PC-3 (cell line): ENCODE results near the gene SSBP2. TPM values are rescaled to one million over a fixed set of nuclear protein-coding genes. Genes with fewer than 3 reads are reported as not detected.

Experiments used
- ATAC-seq: fragments of 200-7000 bp; cut with Tn5 transposase; 2 replicates; pipeline ENCODE4 v1.9.1; 2020; ENCODE audit warnings: mild to moderate bottlenecking, moderate library complexity
- BruUV-seq: library from RNA; stranded (reverse); fragments of 400-500 nt; replicated peaks from 2 replicates; lab custom pipeline; 2021; lab: Mats Ljungman, UMichigan
- CTCF ChIA-PET: fragments of 300-600 bp; sonication (Branson Sonifier 250); formaldehyde crosslinking; loops from one replicate; lab custom pipeline; 2022; ENCODE audit warnings: antibody characterized with exemption; lab: Charles Lee
- POLR2A ChIA-PET: fragments of 300-600 bp; sonication (Branson Sonifier 250); formaldehyde crosslinking; loops from one replicate; lab custom pipeline; 2022; ENCODE audit warnings: antibody characterized with exemption; ENCODE audit not compliant: unreplicated experiment; lab: Charles Lee
- DNase-seq: peaks from one replicate; pipeline ENCODE4 v3.0.0-alpha.2; 2015
- H2AFZ ChIP-seq: fragments of 300-600 bp; sonication (generic); 2 replicates; pipeline ENCODE4 v1.6.0; 2016; ENCODE audit warnings: antibody characterized with exemption, low read length
- H3F3A ChIP-seq: fragments of 300-600 bp; sonication (generic); one replicate; pipeline ENCODE4 v1.6.0; 2017; ENCODE audit warnings: antibody characterized with exemption, low read length, control low read depth, mild to moderate bottlenecking; ENCODE audit not compliant: unreplicated experiment
- H3K27ac ChIP-seq: fragments of 300-600 bp; sonication (generic); 2 replicates; pipeline ENCODE4 v1.5.1; 2016; ENCODE audit warnings: mild to moderate bottlenecking, low read length
- H3K27me3 ChIP-seq: fragments of 300-600 bp; sonication (generic); 2 replicates; pipeline ENCODE4 v1.6.1; 2016; ENCODE audit warnings: low read length, mixed read lengths
- H3K36me3 ChIP-seq: fragments of 300-600 bp; sonication (generic); 2 replicates; pipeline ENCODE4 v1.6.1; 2016; ENCODE audit warnings: low read depth, mixed run types, low read length, mixed read lengths
- H3K4me1 ChIP-seq: fragments of 300-600 bp; sonication (generic); 2 replicates; pipeline ENCODE4 v1.5.1; 2016; ENCODE audit warnings: low read length; ENCODE audit not compliant: insufficient read depth
- H3K4me2 ChIP-seq: fragments of 300-600 bp; sonication (generic); 2 replicates; pipeline ENCODE4 v1.6.0; 2016; ENCODE audit warnings: low read length
- H3K4me3 ChIP-seq: fragments of 300-600 bp; sonication (generic); 2 replicates; pipeline ENCODE4 v1.5.1; 2016; ENCODE audit warnings: mild to moderate bottlenecking, low read length, mixed read lengths
- H3K79me2 ChIP-seq: fragments of 300-600 bp; sonication (generic); 2 replicates; pipeline ENCODE4 v1.6.1; 2017; ENCODE audit warnings: low read length, mixed read lengths
- H3K9ac ChIP-seq: fragments of 300-600 bp; sonication (generic); 2 replicates; pipeline ENCODE4 v1.6.0; 2016; ENCODE audit warnings: mild to moderate bottlenecking, low read length
- H3K9me2 ChIP-seq: fragments of 300-600 bp; sonication (generic); replicated peaks from 2 replicates; pipeline ENCODE4 v1.6.1; 2016; ENCODE audit warnings: mixed run types, low read length, mixed read lengths
- H3K9me3 ChIP-seq: fragments of 300-600 bp; sonication (generic); 2 replicates; pipeline ENCODE4 v1.6.1; 2016; ENCODE audit warnings: low read length, mixed read lengths
- H4K20me1 ChIP-seq: fragments of 300-600 bp; sonication (generic); 2 replicates; pipeline ENCODE4 v1.6.1; 2016; ENCODE audit warnings: low read length, mixed read lengths
- CTCF ChIP-seq: fragments of 300-600 bp; sonication (generic); conservative IDR thresholded peaks from 2 replicates; pipeline ENCODE4 v1.5.1; 2017; ENCODE audit warnings: antibody characterized with exemption, low read depth, mild to moderate bottlenecking, low read length
- EZH2 ChIP-seq: fragments of 300-600 bp; sonication (generic); IDR thresholded peaks from one replicate; pipeline ENCODE4 v1.6.1; 2017; ENCODE audit warnings: antibody characterized with exemption, mild to moderate bottlenecking, low read length; ENCODE audit not compliant: unreplicated experiment
- EZH2phosphoT487 ChIP-seq: fragments of 300-600 bp; sonication (generic); IDR thresholded peaks from 2 replicates; pipeline ENCODE4 v1.6.1; 2018; ENCODE audit warnings: mild to moderate bottlenecking, antibody characterized with exemption, low read length, borderline replicate concordance
- intact Hi-C: fragments of 100-400 bp; cut with micrococcal nuclease; formaldehyde crosslinking; loops from 2 replicates; pipeline ENCODE4 v1.9.0; 2023
- total RNA-seq: library from RNA; depleted of rRNA; stranded (reverse); fragments of >200 nt; gene quantifications from 2 replicates; pipeline ENCODE4 v1.2.3, GENCODE V29; 2014

SSBP2 gene
- total RNA-seq, 1 experiment from 2014 or later = 5.8 TPM

- no peaks in the 10 kb centered on the region for H3K79me2 ChIP-seq
- H3K27ac ChIP-seq = no peak overlapping the region
- H3F3A ChIP-seq = no peaks in the 10 kb centered on the region
- H3K36me3 ChIP-seq = no peaks in the 10 kb centered on the region
- H4K20me1 ChIP-seq = no peaks in the 10 kb centered on the region
- H3K4me2 ChIP-seq = no peak overlapping the region
- POLR2A ChIA-PET = no interaction called here
- intact Hi-C loops = no loop called here
- TF ChIP-seq EZH2phosphoT487 (no peak), CTCF (no peak), EZH2 (no peak)
- no peaks in the 10 kb centered on the region for H3K4me1 ChIP-seq
- no TSS peak for BruUV-seq
- DNase-seq (no peak), ATAC-seq (no peak)
- no peak overlapping the region for H3K4me3 ChIP-seq
- H3K9me2 ChIP-seq = no peaks in the 10 kb centered on the region
- H3K9me3 ChIP-seq = no peaks in the 10 kb centered on the region
- H3K27me3 ChIP-seq = no peaks in the 10 kb centered on the region
- CTCF ChIA-PET = no interaction called here
- H3K9ac ChIP-seq = no peak overlapping the region
- H2AFZ ChIP-seq = no peak overlapping the region
Observed at GRCh38 chr5:81607693-81608092, 143.2 kb downstream of the SSBP2 start.

- Histone ChIP-seq H3K4me2 (no peak overlapping the region), H4K20me1 (no peaks in the 10 kb centered on the region), H3K79me2 (no peaks in the 10 kb centered on the region), H3K9me2 (no peaks in the 10 kb centered on the region), H3K27ac (no peak overlapping the region), H3K27me3 (no peaks in the 10 kb centered on the region), H3K4me3 (no peak overlapping the region), H3K36me3 (no peaks in the 10 kb centered on the region), H2AFZ (no peak overlapping the region), H3K9ac (no peak overlapping the region), H3K4me1 (0 out of 2 replicates have a peak, but pooled peaks cover 3% of the 10 kb centered on the region), H3K9me3 (no peaks in the 10 kb centered on the region), H3F3A (no peaks in the 10 kb centered on the region)
- DNase-seq (no peak), ATAC-seq (no peak)
- intact Hi-C loops = no loop called here
- POLR2A ChIA-PET = no interaction called here
- no peak for TF ChIP-seq EZH2phosphoT487
- TF ChIP-seq EZH2 = no peak
- TF ChIP-seq CTCF = no peak
- BruUV-seq = no TSS peak
- CTCF ChIA-PET = no interaction called here
Observed at GRCh38 chr5:81606150-81606549, 144.7 kb downstream of the SSBP2 start.

- intact Hi-C loops = no loop called here
- BruUV-seq = no TSS peak
- no peaks in the 10 kb centered on the region for H3F3A ChIP-seq
- no peaks in the 10 kb centered on the region for H3K9me2 ChIP-seq
- no peak for DNase-seq
- H3K9me3 ChIP-seq = no peaks in the 10 kb centered on the region
- ChIA-PET CTCF (no interaction called here), POLR2A (no interaction called here)
- no peak overlapping the region for H3K4me2 ChIP-seq
- no peaks in the 10 kb centered on the region for H3K79me2 ChIP-seq
- no peak overlapping the region for H3K4me3 ChIP-seq
- H3K4me1 ChIP-seq = 0 out of 2 replicates have a peak, but pooled peaks cover 3% of the 10 kb centered on the region
- H4K20me1 ChIP-seq = no peaks in the 10 kb centered on the region
- H3K27me3 ChIP-seq = no peaks in the 10 kb centered on the region
- TF ChIP-seq EZH2 = no peak
- TF ChIP-seq CTCF = no peak
- TF ChIP-seq EZH2phosphoT487 = no peak
- no peak overlapping the region for H2AFZ ChIP-seq
- no peak overlapping the region for H3K27ac ChIP-seq
- no peaks in the 10 kb centered on the region for H3K36me3 ChIP-seq
- no peak overlapping the region for H3K9ac ChIP-seq
- no peak for ATAC-seq
Observed at GRCh38 chr5:81605299-81605698, 145.6 kb downstream of the SSBP2 start.
